Naive thymus-derived CD4-positive, alpha-beta T cell (primary cell): ENCODE results near the gene PFDN6. TPM values are rescaled to one million over a fixed set of nuclear protein-coding genes. Genes with fewer than 3 reads are reported as not detected.

Experiments used
- ATAC-seq: fragments of 150-1000 bp; cut with Tn5 transposase; 2 replicates; pipeline ENCODE4 v1.10.0; 2021; ENCODE audit warnings: mild to moderate bottlenecking, moderate library complexity
- CTCF ChIA-PET: fragments of 350-600 bp; sonication (Branson Sonifier 250); formaldehyde crosslinking; loops from one replicate; lab custom pipeline; 2021; ENCODE audit warnings: antibody characterized with exemption; lab: Charles Lee
- POLR2A ChIA-PET: fragments of 350-600 bp; sonication (Branson Sonifier 250); formaldehyde crosslinking; loops from one replicate; lab custom pipeline; 2021; ENCODE audit warnings: antibody characterized with exemption, inconsistent platforms; lab: Charles Lee
- DNase-seq, 9 donors: peaks; one replicate each; pipeline versions ENCODE4 v3.0.0 to v3.0.0-alpha.2; 2020 to 2022; ENCODE audit warnings: mixed read lengths in 1 of 9
- H3K27ac ChIP-seq: one replicate; pipeline ENCODE4 v1.7.0; 2013; ENCODE audit warnings: mild to moderate bottlenecking, low read depth, low read length, moderate library complexity
- H3K27me3 ChIP-seq, 2 donors: one replicate each; pipeline ENCODE4 v1.7.0; 2013; ENCODE audit warnings: low read length in 2 of 2, mild to moderate bottlenecking in 2 of 2, moderate library complexity in 2 of 2; ENCODE audit not compliant: control insufficient read depth in 2 of 2, insufficient read depth in 2 of 2
- H3K36me3 ChIP-seq, 3 experiments: 1 replicate in 2 of 3; 2 replicates in 1 of 3; pipeline ENCODE4 v1.7.0; 2013; ENCODE audit warnings: low read length in 3 of 3, mild to moderate bottlenecking in 3 of 3, moderate library complexity in 1 of 3; ENCODE audit not compliant: insufficient read depth in 3 of 3, control insufficient read depth in 2 of 3
- H3K4me1 ChIP-seq, 2 donors: one replicate each; pipeline ENCODE4 v1.7.0; 2013; ENCODE audit warnings: low read length in 2 of 2, mild to moderate bottlenecking in 2 of 2, moderate library complexity in 1 of 2; ENCODE audit not compliant: control insufficient read depth in 2 of 2, insufficient read depth in 2 of 2
- H3K4me3 ChIP-seq: 2 replicates; pipeline ENCODE4 v1.7.0; 2013; ENCODE audit warnings: mild to moderate bottlenecking, low read length
- H3K9me3 ChIP-seq, 3 experiments: 1 replicate in 2 of 3; 2 replicates in 1 of 3; pipeline ENCODE4 v1.7.0; 2013; ENCODE audit warnings: low read length in 3 of 3; ENCODE audit not compliant: control insufficient read depth in 2 of 3
- H3K27ac Mint-ChIP-seq, 9 donors: one replicate each; pipeline ENCODE4 v1.8.0; 2020 to 2022; ENCODE audit warnings: mixed read lengths in 9 of 9, mild to moderate bottlenecking in 8 of 9, moderate library complexity in 5 of 9, inconsistent platforms in 2 of 9
- H3K27me3 Mint-ChIP-seq, 5 donors: one replicate each; pipeline ENCODE4 v1.8.0; 2021 to 2022; ENCODE audit warnings: mixed read lengths in 5 of 5, mild to moderate bottlenecking in 1 of 5
- H3K36me3 Mint-ChIP-seq, 5 donors: one replicate each; pipeline ENCODE4 v1.8.0; 2020 to 2022; ENCODE audit warnings: mixed read lengths in 5 of 5, mild to moderate bottlenecking in 3 of 5, inconsistent platforms in 1 of 5
- H3K4me1 Mint-ChIP-seq, 7 donors: one replicate each; pipeline ENCODE4 v1.8.0; 2020 to 2022; ENCODE audit warnings: mixed read lengths in 7 of 7, mild to moderate bottlenecking in 3 of 7, inconsistent platforms in 1 of 7
- H3K4me3 Mint-ChIP-seq, 10 donors: one replicate each; pipeline ENCODE4 v1.8.0; 2020 to 2022; ENCODE audit warnings: mild to moderate bottlenecking in 10 of 10, mixed read lengths in 10 of 10, moderate library complexity in 6 of 10, inconsistent platforms in 2 of 10
- H3K9me3 Mint-ChIP-seq, 11 donors: one replicate each; pipeline ENCODE4 v1.8.0; 2020 to 2022; ENCODE audit warnings: mixed read lengths in 11 of 11, mild to moderate bottlenecking in 4 of 11, inconsistent platforms in 1 of 11, moderate library complexity in 1 of 11
- intact Hi-C, 2 donors: fragments of 100-400 bp; cut with micrococcal nuclease; formaldehyde crosslinking; loops; one replicate each; pipeline ENCODE4 v1.15.1; 2023
- polyA plus RNA-seq, 2 donors: library from polyadenylated mRNA; unstranded; fragments of 300-500 nt; fragmentation: Illumina TruSeq; gene quantifications; one replicate each; pipeline ENCODE4 v1.2.3, GENCODE V29; 2021
- total RNA-seq, 6 experiments: library from RNA in 5 of 6; stranded (reverse) in 5 of 6; gene quantifications; 1 replicate in 5 of 6; 2 replicates in 1 of 6; pipeline ENCODE4 v1.2.3 and lab custom pipeline; 2021 to 2026

The PFDN6 gene
- total and polyA plus RNA-seq, 7 experiments from 2014 or later = 14.6 to 73.2 (median 35.5) TPM

GRCh38 chr6:33288141-33288920 is 1.1 kb upstream of the PFDN6 start:
- H3K36me3 Mint-ChIP-seq = peaks cover 4 to 29% (median 11%) of the 10 kb centered on the region in 5 donors
- ATAC-seq (no peak), DNase-seq (no peak)
- H3K36me3 ChIP-seq = peaks cover 0 to 65% (median 5%) of the 10 kb centered on the region in 3 experiments
- no peaks in the 10 kb centered on the region for H3K9me3 Mint-ChIP-seq
- no peaks in the 10 kb centered on the region for H3K27me3 ChIP-seq
- peak overlapping the region; percentile 97 for H3K4me3 ChIP-seq
- peak overlapping the region; percentile 89 to 99 (median 98) for H3K4me3 Mint-ChIP-seq
- intact Hi-C loops = loop anchor here in 1 of 2 donors (5.0 kb wide), 1 partner anchor 86 kb away; the partner anchor contains the start of genes HSD17B8, RXRB and SLC39A7
- no peaks in the 10 kb centered on the region for H3K27me3 Mint-ChIP-seq
- H3K4me1 ChIP-seq = peaks cover 19 to 20% of the 10 kb centered on the region in 2 donors
- H3K9me3 ChIP-seq = no peaks in the 10 kb centered on the region
- peak overlapping the region; percentile 89 to 98 (median 92) for H3K27ac Mint-ChIP-seq
- POLR2A ChIA-PET = interaction anchor here (0.7 to 6.9 kb wide), 14 partner anchors 10 to 1159 kb away, joined by 3 to 123 read pairs (median 8); partner anchors contain the start of genes B3GALT4, RGL2, RING1 and RPS18
- peak overlapping the region; percentile 80 for H3K27ac ChIP-seq
- H3K4me1 Mint-ChIP-seq = peaks cover 30 to 51% (median 45%) of the 10 kb centered on the region in 7 donors
- CTCF ChIA-PET = interaction anchor here (0.6 to 2.4 kb wide), 7 partner anchors 11 to 107 kb away, joined by 3 to 13 read pairs (median 3); partner anchors contain the start of genes B3GALT4, RPS18 and VPS52

DNA sequence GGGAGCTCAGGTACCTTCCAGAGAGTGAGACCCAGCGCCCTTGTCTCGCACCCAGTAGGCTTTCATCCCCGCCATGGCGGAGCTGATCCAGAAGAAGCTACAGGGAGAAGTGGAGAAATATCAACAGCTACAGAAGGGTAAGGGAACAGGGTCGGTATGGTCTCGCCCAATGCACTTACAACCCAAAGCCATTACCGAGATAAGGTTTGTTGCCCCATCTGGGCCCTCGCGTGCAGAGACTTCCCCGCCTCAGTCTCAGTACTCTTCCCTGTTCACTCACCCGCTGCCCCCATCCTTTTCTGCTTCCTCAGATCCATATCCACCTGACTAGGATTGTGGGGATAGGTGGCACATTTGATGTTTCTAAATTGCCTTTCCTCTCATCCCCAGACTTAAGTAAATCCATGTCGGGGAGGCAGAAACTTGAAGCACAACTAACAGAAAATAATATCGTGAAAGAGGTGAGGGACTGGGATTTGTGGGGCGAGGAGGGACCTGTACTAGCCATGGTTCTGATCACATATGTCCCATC is 449 bp downstream of the PFDN6 start:
- DNase-seq (no peak), ATAC-seq (peak; percentile 19)
- Histone ChIP-seq H3K4me1 (peaks cover 19 to 20% of the 10 kb centered on the region in 2 donors), H3K4me3 (peak overlapping the region; percentile 97), H3K9me3 (no peaks in the 10 kb centered on the region), H3K36me3 (peaks cover 0 to 70% (median 9%) of the 10 kb centered on the region in 3 experiments), H3K27ac (peak overlapping the region; percentile 80), H3K27me3 (no peaks in the 10 kb centered on the region)
- H3K9me3 Mint-ChIP-seq = peaks cover 0 to 3% (median 0%) of the 10 kb centered on the region in 11 donors
- ChIA-PET POLR2A (interaction anchor here (0.6 to 6.9 kb wide), 12 partner anchors 8 to 1097 kb away, joined by 3 to 123 read pairs (median 8); partner anchors contain the start of genes B3GALT4, RGL2, RING1 and RPS18), CTCF (interaction anchor here (0.5 to 2.4 kb wide), 6 partner anchors 11 to 101 kb away, joined by 3 to 13 read pairs (median 8); partner anchors contain the start of genes B3GALT4, RPS18 and VPS52)
- H3K4me3 Mint-ChIP-seq = peak overlapping the region; percentile 89 to 99 (median 98)
- peak overlapping the region; percentile 89 to 98 (median 92) for H3K27ac Mint-ChIP-seq
- intact Hi-C loops = loop anchor here (1.0 to 5.0 kb wide), 12 partner anchors 9 to 281 kb away; partner anchors contain the start of genes B3GALT4 (in 2 of the 2), RXRB (in 2 of the 2), SLC39A7 (in 2 of the 2) and VPS52 (in 2 of the 2)
- H3K27me3 Mint-ChIP-seq = no peaks in the 10 kb centered on the region
- H3K36me3 Mint-ChIP-seq = peaks cover 4 to 33% (median 11%) of the 10 kb centered on the region in 5 donors
- H3K4me1 Mint-ChIP-seq = peaks cover 32 to 51% (median 45%) of the 10 kb centered on the region in 7 donors

DNA sequence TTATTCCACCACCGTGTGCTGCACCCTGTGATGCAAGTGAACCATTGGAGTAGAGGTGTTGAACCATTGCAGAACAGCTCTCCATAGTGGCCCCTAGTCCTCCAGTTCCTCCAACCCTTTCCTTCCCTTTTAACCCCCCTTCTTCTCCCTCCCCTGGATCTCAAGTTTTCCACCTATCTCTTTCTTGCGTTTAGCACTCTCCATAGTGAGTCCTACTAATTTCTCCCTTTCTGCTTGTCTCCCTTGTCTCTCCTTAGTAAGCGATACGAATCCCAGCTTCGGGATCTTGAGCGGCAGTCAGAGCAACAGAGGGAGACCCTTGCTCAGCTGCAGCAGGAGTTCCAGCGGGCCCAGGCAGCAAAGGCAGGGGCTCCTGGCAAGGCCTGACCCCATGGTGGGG is 1.1 kb downstream of the PFDN6 start:
- POLR2A ChIA-PET = interaction anchor here (0.9 to 6.9 kb wide), 6 partner anchors 8 to 54 kb away, joined by 3 to 123 read pairs (median 44); partner anchors contain the start of genes B3GALT4, RGL2, RPS18 and VPS52

GRCh38 chr6:33292996-33293682 is 3.7 kb downstream of the PFDN6 start:
- Mint-ChIP-seq H3K9me3 (peaks cover 0 to 4% (median 0%) of the 10 kb centered on the region in 11 donors), H3K27me3 (peaks cover 0 to 2% (median 0%) of the 10 kb centered on the region in 5 donors), H3K4me3 (no peak overlapping the region), H3K4me1 (peaks cover 24 to 49% (median 42%) of the 10 kb centered on the region in 7 donors), H3K36me3 (peaks cover 0 to 21% (median 4%) of the 10 kb centered on the region in 5 donors), H3K27ac (peak overlapping the region in 1 of 9 donors; percentile 32)
- H3K36me3 ChIP-seq = peaks cover 0 to 71% (median 4%) of the 10 kb centered on the region in 3 experiments
- no peak for DNase-seq
- H3K9me3 ChIP-seq = no peaks in the 10 kb centered on the region
- ChIA-PET POLR2A (interaction anchor here (5.5 to 6.9 kb wide), 2 partner anchors 15 to 21 kb away, joined by 90 to 123 read pairs; partner anchors contain the start of genes B3GALT4, RPS18 and VPS52), CTCF (no interaction called here)
- no peak overlapping the region for H3K27ac ChIP-seq
- H3K27me3 ChIP-seq = no peaks in the 10 kb centered on the region
- ATAC-seq = no peak
- H3K4me1 ChIP-seq = peaks cover 19 to 21% of the 10 kb centered on the region in 2 donors
- H3K4me3 ChIP-seq = no peak overlapping the region
- intact Hi-C loops = no loop called here

More for the DNA sequence above, 1.1 kb downstream of the PFDN6 start:
- CTCF ChIA-PET = interaction anchor here (0.5 to 2.4 kb wide), 5 partner anchors 10 to 170 kb away, joined by 3 to 13 read pairs (median 3); partner anchors contain the start of genes RPS18 and VPS52
- peak overlapping the region; percentile 80 for H3K27ac ChIP-seq
- Mint-ChIP-seq H3K36me3 (peaks cover 4 to 33% (median 11%) of the 10 kb centered on the region in 5 donors), H3K9me3 (peaks cover 0 to 3% (median 0%) of the 10 kb centered on the region in 11 donors), H3K4me3 (peak overlapping the region; percentile 89 to 99 (median 98)), H3K27ac (peak overlapping the region in 8 of 9 donors; percentile 38 to 93 (median 89)), H3K27me3 (no peaks in the 10 kb centered on the region), H3K4me1 (peaks cover 32 to 51% (median 45%) of the 10 kb centered on the region in 7 donors)
- DNase-seq (no peak), ATAC-seq (no peak)
- no peak overlapping the region for H3K4me3 ChIP-seq
- H3K27me3 ChIP-seq = no peaks in the 10 kb centered on the region
- H3K9me3 ChIP-seq = no peaks in the 10 kb centered on the region
- intact Hi-C loops = no loop called here
- peaks cover 0 to 70% (median 9%) of the 10 kb centered on the region in 3 experiments for H3K36me3 ChIP-seq
- H3K4me1 ChIP-seq = peaks cover 19 to 20% of the 10 kb centered on the region in 2 donors

- Mint-ChIP-seq H3K4me1 (peaks cover 26 to 41% (median 34%) of the 10 kb centered on the region in 7 donors), H3K36me3 (peaks cover 0 to 19% (median under 1%) of the 10 kb centered on the region in 5 donors)
Observed at GRCh38 chr6:33294086-33294823, 4.9 kb downstream of the PFDN6 start.

More at GRCh38 chr6:33294086-33294823, 4.9 kb downstream of the PFDN6 start:
- peaks cover 0 to 3% (median 0%) of the 10 kb centered on the region in 5 donors for H3K27me3 Mint-ChIP-seq
- Histone ChIP-seq H3K27ac (no peak overlapping the region), H3K4me1 (peaks cover 15% of the 10 kb centered on the region in 2 donors), H3K36me3 (peaks cover 0 to 75% (median 4%) of the 10 kb centered on the region in 3 experiments), H3K4me3 (no peak overlapping the region), H3K9me3 (no peaks in the 10 kb centered on the region), H3K27me3 (no peaks in the 10 kb centered on the region)
- no peak overlapping the region for H3K4me3 Mint-ChIP-seq
- peak overlapping the region in 5 of 9 donors; percentile 17 to 48 (median 43) for H3K27ac Mint-ChIP-seq
- ChIA-PET POLR2A (interaction anchor here (0.6 to 0.9 kb wide), 2 partner anchors 22 to 23 kb away, joined by 3 read pairs; partner anchors contain the start of genes RPS18, VPS52 and ZBTB22), CTCF (no interaction called here)
- peaks cover 0 to 6% (median 0%) of the 10 kb centered on the region in 11 donors for H3K9me3 Mint-ChIP-seq
- ATAC-seq = no peak
- intact Hi-C loops = no loop called here
- DNase-seq = no peak
